Medulla oblongata (tissue), 1 donor: ENCODE measurements around the gene AASS.

Experiments used
- DNase-seq: peaks from one replicate; pipeline ENCODE4 v3.0.0-alpha.2; 2015; ENCODE audit errors: extremely low spot score

Gene AASS

DNA sequence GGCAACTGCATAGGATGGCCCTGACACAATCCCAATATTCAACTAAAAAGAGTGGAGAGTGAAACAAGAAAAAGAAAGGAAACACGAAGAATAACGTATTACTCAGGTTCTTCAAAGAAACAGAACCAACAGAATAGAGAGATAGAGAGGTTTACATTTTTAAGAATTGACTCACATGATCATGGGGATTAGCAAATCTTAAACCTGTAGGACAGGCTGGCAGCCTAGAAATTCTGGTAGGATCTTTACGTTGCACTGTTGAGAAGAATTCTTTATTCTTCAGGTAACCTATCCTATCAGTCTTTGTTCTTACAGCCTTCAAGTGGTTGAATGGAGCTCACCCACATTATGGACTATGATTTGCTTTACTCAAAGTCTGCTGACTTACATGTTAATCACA lies 103.9 kb downstream of the AASS start:
- no peak for DNase-seq

DNA sequence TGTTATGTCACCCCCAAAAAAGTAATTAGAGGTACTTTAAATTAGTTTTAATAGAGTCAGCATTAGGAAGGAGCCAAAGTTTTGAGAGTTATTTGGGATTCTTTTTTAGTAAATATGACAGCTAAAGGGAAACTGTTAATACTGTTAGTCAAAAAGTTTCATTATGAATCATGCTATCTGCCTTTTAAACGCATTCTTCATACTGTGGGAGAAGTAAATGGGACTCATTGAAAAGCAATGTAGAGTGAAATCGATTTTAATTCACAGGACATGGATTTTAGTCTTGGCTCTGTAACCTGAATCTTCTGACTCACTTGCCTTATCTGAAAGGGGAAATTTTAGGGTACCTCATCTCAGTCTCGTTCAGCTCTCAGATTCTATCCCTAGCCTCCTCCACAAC lies 105.1 kb downstream of the AASS start:
- DNase-seq: no peak

DNA sequence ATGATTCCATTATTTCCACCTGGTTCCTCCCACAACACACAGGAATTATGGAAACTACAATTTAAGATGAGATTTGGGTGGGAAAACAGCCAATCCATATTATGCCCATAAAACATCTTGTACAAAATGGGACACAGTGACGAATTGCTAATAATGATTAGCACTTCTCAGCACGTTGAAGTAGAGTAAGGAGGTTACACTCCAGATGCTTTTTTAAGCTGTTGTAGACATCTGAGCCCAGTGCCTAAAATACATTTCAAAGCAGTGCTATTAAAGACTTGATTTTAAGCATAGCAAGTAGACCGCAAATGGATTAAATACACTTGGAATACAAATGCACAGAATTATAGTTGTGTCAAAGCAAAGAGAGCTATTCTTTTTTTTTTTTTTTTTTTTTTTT lies 105.9 kb downstream of the AASS start:
- DNase-seq: no peak

DNA sequence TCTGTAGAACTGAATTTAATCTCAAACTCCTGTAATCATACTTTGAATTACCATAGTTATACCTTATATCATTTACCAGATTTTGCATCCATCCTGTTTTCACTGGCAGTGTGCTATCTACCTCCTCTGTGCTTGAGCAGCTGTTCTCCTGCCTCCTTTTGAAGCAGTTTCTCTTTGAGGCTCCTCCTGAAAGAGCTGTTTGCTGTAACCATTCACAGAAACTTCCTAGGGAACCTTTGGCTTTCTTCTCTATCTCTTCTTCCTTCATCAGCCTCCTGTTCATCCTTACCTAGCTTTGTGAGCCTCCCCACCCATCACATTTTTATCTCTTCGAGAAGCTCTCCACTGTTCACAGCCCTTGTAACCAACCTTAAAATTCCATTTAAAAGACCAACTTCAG lies 108.2 kb downstream of the AASS start:
- DNase-seq: no peak

DNA sequence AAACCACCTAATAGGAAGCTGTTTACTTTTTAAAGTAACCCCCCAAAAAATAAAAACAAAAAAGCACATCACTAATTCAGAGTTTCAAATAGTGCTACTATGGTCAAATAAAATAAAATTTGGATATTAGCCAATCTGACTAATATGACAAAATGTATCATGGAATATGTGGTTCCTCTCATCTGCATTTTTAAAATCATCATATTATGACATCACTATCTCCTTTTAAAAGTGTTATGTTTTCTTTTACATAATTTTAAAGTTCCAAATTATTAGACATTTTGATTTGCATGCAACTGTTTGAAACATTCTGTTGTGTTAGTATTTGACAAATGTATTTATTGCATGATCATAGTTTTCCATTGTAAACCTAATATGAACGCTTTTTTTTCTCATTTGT lies 110.4 kb downstream of the AASS start:
- no peak for DNase-seq

DNA sequence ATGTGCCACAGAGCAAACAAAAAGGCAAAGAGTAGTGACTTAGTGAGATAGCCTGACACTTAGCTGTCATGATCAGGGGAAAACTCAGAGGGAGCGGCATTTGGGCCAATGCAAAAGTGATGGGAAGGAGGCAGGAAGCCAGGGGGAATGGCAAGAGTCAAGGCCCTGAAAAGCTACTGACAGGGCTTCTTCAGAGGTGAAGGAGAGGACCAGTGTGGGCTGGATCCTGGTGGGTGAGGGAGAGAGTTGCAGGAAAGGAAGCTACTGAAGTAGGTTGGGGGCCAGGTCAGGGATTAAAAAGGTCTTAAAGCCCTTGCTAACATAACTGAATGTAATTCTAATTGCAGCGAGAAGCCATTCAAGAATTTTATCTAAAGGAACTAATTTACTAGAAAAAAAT lies 117.0 kb downstream of the AASS start:
- no peak for DNase-seq
